Sigmoid colon (tissue), 4 donors: ENCODE results near the gene MAPK6.

Source experiments
- EP300 ChIP-seq, 4 donors: sonication (generic); formaldehyde crosslinking; IDR thresholded peaks; one replicate each; pipeline ENCODE4 v1.6.1; 2017; ENCODE audit warnings: antibody characterized with exemption in 4 of 4
- POLR2A ChIP-seq, 2 donors: fragments of 450-650 bp; IDR thresholded peaks; one replicate each; pipeline ENCODE4 v1.6.1; 2016; ENCODE audit warnings: antibody characterized with exemption in 2 of 2, mild to moderate bottlenecking in 2 of 2, moderate library complexity in 2 of 2
- POLR2AphosphoS5 ChIP-seq, 4 donors: sonication (generic); formaldehyde crosslinking; IDR thresholded peaks; one replicate each; pipeline ENCODE4 v1.6.1; 2017; ENCODE audit warnings: antibody characterized with exemption in 4 of 4
- TF ChIP-seq, protein P1 (sequence below), 4 experiments: fragments of 450-650 bp in 3 of 4; fragments of 200-600 bp in 1 of 4; IDR thresholded peaks; one replicate each; pipeline ENCODE4 v1.5.1; 2016 to 2019; ENCODE audit warnings: antibody characterized with exemption in 4 of 4, mild to moderate bottlenecking in 3 of 4, moderate library complexity in 2 of 4

GRCh38 chr15:52097180-52097579 lies 78.2 kb downstream of the MAPK6 start:
- TF ChIP-seq EP300 (IDR thresholded peaks at IDR 0.05) (no peak), POLR2A (IDR thresholded peaks at IDR 0.05) (no peak), POLR2AphosphoS5 (IDR thresholded peaks at IDR 0.05) (no peak)
- TF ChIP-seq, protein P1, sequence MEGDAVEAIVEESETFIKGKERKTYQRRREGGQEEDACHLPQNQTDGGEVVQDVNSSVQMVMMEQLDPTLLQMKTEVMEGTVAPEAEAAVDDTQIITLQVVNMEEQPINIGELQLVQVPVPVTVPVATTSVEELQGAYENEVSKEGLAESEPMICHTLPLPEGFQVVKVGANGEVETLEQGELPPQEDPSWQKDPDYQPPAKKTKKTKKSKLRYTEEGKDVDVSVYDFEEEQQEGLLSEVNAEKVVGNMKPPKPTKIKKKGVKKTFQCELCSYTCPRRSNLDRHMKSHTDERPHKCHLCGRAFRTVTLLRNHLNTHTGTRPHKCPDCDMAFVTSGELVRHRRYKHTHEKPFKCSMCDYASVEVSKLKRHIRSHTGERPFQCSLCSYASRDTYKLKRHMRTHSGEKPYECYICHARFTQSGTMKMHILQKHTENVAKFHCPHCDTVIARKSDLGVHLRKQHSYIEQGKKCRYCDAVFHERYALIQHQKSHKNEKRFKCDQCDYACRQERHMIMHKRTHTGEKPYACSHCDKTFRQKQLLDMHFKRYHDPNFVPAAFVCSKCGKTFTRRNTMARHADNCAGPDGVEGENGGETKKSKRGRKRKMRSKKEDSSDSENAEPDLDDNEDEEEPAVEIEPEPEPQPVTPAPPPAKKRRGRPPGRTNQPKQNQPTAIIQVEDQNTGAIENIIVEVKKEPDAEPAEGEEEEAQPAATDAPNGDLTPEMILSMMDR (IDR thresholded peaks at IDR 0.05) = no peak
